Heart left ventricle (tissue), 16 donors: ENCODE results near the gene NAALADL2. TPM values are rescaled to one million over a fixed set of nuclear protein-coding genes. Genes with fewer than 3 reads are reported as not detected.

Source experiments
- ATAC-seq, 4 donors: fragments of 200-7000 bp; cut with Tn5 transposase; one replicate each; pipeline ENCODE4 v1.9.1; 2020 to 2022; ENCODE audit warnings: moderate library complexity in 4 of 4, mild to moderate bottlenecking in 3 of 4, moderate number of reproducible peaks in 1 of 4
- DNase-seq, 5 donors: peaks; one replicate each; pipeline ENCODE4 v3.0.0-alpha.2; 2020
- H3K27ac ChIP-seq, 12 donors: fragments of 200-600 bp; sonication (generic) in 4 of 12; one replicate each; pipeline versions ENCODE4 v1.5.0 to v1.8.0; 2016 to 2022; ENCODE audit warnings: mild to moderate bottlenecking in 2 of 12
- H3K27me3 ChIP-seq, 9 donors: fragments of 200-600 bp; sonication (generic) in 2 of 9; one replicate each; pipeline versions ENCODE4 v1.5.1 to v1.8.0; 2016 to 2022; ENCODE audit warnings: mild to moderate bottlenecking in 3 of 9
- H3K36me3 ChIP-seq, 9 donors: fragments of 200-600 bp; sonication (generic) in 2 of 9; one replicate each; pipeline versions ENCODE4 v1.5.0 to v1.8.0; 2018 to 2022; ENCODE audit warnings: mild to moderate bottlenecking in 2 of 9
- H3K4me1 ChIP-seq, 12 donors: fragments of 200-600 bp; sonication (generic) in 4 of 12; one replicate each; pipeline versions ENCODE4 v1.5.0 to v1.8.0; 2016 to 2022; ENCODE audit warnings: mild to moderate bottlenecking in 3 of 12
- H3K4me3 ChIP-seq, 12 donors: fragments of 200-600 bp; sonication (generic) in 4 of 12; one replicate each; pipeline versions ENCODE4 v1.5.0 to v1.8.0; 2017 to 2022; ENCODE audit warnings: mild to moderate bottlenecking in 9 of 12, moderate library complexity in 4 of 12
- H3K9me3 ChIP-seq, 12 donors: fragments of 200-600 bp; sonication (generic) in 4 of 12; one replicate each; pipeline versions ENCODE4 v1.5.0 to v1.8.0; 2016 to 2022; ENCODE audit warnings: mild to moderate bottlenecking in 1 of 12
- CTCF ChIP-seq, 12 donors: fragments of 200-600 bp; sonication (generic) in 4 of 12; IDR thresholded peaks; one replicate each; pipeline versions ENCODE4 v1.5.0 to v1.8.0; 2018 to 2022; ENCODE audit warnings: antibody characterized with exemption in 12 of 12, mild to moderate bottlenecking in 5 of 12
- POLR2A ChIP-seq, 2 donors: fragments of 450-650 bp; IDR thresholded peaks; one replicate each; pipeline ENCODE4 v1.6.1; 2017; ENCODE audit warnings: antibody characterized with exemption in 2 of 2, mild to moderate bottlenecking in 2 of 2, moderate library complexity in 2 of 2
- WGBS, 4 donors: extraction: QIAGEN DNeasy Blood & Tissue Kit in 2 of 4; methylation state at CpG; one replicate each; pipeline versions ENCODE4 v1.1.5 to v1.1.7; 2013 to 2018; 5-methylcytosine and 5-hydroxymethylcytosine counted together
- intact Hi-C, 10 donors: fragments of 100-400 bp; cut with DNase I; formaldehyde crosslinking; loops; one replicate each; pipeline versions ENCODE4 v1.11.1 to v1.14.2; 2022
- polyA plus RNA-seq, 2 donors: library from polyadenylated mRNA; stranded (reverse); fragments of 200-250 nt; gene quantifications; one replicate each; pipeline ENCODE4 v1.2.3, GENCODE V29; 2013
- total RNA-seq, 9 donors: library from RNA; depleted of rRNA in 2 of 9; stranded (reverse); fragments of >200 nt in 2 of 9; fragmentation: NEBNext Ultra II Directional in 3 of 9; extraction: Animal tissue kit (Norgen Biotek cat#: 25700) in 3 of 9; gene quantifications; one replicate each; pipeline versions ENCODE4 v1.1.0 to v1.2.4, GENCODE V29; 2016 to 2023
- donor health status: ischemic (EF 13 %, LVEDD 7.1; RV severe dilation, severe dysfunction).
- donor health status: healthy with polysubstance abuse.
- donor health status: DM: no; HTN: yes; CAD: no.
- donor health status: DM: no; HTN: no; CAD: no.
- donor health status: ischemic (EF 25% LVEDD 6.9; RV normal size, moderate dysfunction).
- donor health status: ischemic (EF 25% LVEDD 5.7; RV mildly dilated, moderate dysfunction).
- donor health status: healthy.
- donor health status: DM: yes; HTN: yes; CAD: no.
- donor health status: ischemic (EF 35%, LVEDD 5.7; RV mildly dilated, moderate dysfunction).
- donor health status: nonischemic (EF 11% LVEDD 7.7; RV severe dilation, severe dysfunction).
- donor health status: DM: yes; HTN: yes; CAD: no.
- donor health status: PGD.
- donor health status: ischemic (EF 29% LVEDD 5.4; RV normal size, mild dysfunction).
- donor health status: nonischemic (EF 23%, LVEDD 6.1; RV moderate dilation, normal function).

Gene NAALADL2
- total and polyA plus RNA-seq, 11 donors, result 0.23 to 8.5 (median 3.0) TPM

- Histone ChIP-seq H3K36me3 (no peaks in the 10 kb centered on the region), H3K4me1 (no peaks in the 10 kb centered on the region), H3K4me3 (no peak overlapping the region), H3K27me3 (no peaks in the 10 kb centered on the region), H3K9me3 (peaks cover 0 to 9% (median 0%) of the 10 kb centered on the region in 12 donors), H3K27ac (no peak overlapping the region)
- intact Hi-C loops, result no loop called here
- TF ChIP-seq POLR2A (IDR thresholded peaks at IDR 0.05) (no peak), CTCF (IDR thresholded peaks at IDR 0.05) (no peak)
- ATAC-seq (no peak), DNase-seq (no peak)
- WGBS, 4 donors, result 71 to 90% (median 88%) methylated on average over 3 of the region's 3 CpGs
Measured at GRCh38 chr3:175186511-175186910, 327.4 kb downstream of the NAALADL2 start.

- DNase-seq, result no peak
- TF ChIP-seq POLR2A (IDR thresholded peaks at IDR 0.05) (no peak), CTCF (IDR thresholded peaks at IDR 0.05) (no peak)
- H3K9me3 ChIP-seq, result peaks cover 0 to 9% (median 0%) of the 10 kb centered on the region in 12 donors
- peak in 1 of 4 donors; percentile 53 for ATAC-seq
- H3K27me3 ChIP-seq, result no peaks in the 10 kb centered on the region
- H3K4me1 ChIP-seq, result no peaks in the 10 kb centered on the region
- H3K27ac ChIP-seq, result no peak overlapping the region
- no peak overlapping the region for H3K4me3 ChIP-seq
- intact Hi-C loops, result no loop called here
- WGBS, 4 donors, result 78 to 85% (median 81%) methylated on average over 2 of the region's 2 CpGs
- H3K36me3 ChIP-seq, result no peaks in the 10 kb centered on the region
Measured at GRCh38 chr3:175187586-175187985, 328.5 kb downstream of the NAALADL2 start.

GRCh38 chr3:175192536-175192935, 333.4 kb downstream of the NAALADL2 start:
- ATAC-seq, result no peak
- 49 to 61% (median 52%) methylated on average over 3 of the region's 3 CpGs for WGBS, 4 donors
- Histone ChIP-seq H3K9me3 (peaks cover 0 to 11% (median 0%) of the 10 kb centered on the region in 12 donors), H3K27me3 (no peaks in the 10 kb centered on the region), H3K4me1 (peaks cover 0 to 12% (median 0%) of the 10 kb centered on the region in 12 donors), H3K36me3 (no peaks in the 10 kb centered on the region), H3K27ac (no peak overlapping the region), H3K4me3 (no peak overlapping the region)
- DNase-seq, result no peak
- TF ChIP-seq CTCF (IDR thresholded peaks at IDR 0.05) (no peak), POLR2A (IDR thresholded peaks at IDR 0.05) (no peak)
- intact Hi-C loops, result no loop called here

GRCh38 chr3:175193815-175194518, 334.8 kb downstream of the NAALADL2 start:
- no peak overlapping the region for H3K27ac ChIP-seq
- H3K9me3 ChIP-seq, result peaks cover 0 to 11% (median 0%) of the 10 kb centered on the region in 12 donors
- ATAC-seq (no peak), DNase-seq (no peak)
- H3K36me3 ChIP-seq, result no peaks in the 10 kb centered on the region
- 73 to 83% (median 82%) methylated on average over 4 of the region's 4 CpGs for WGBS, 4 donors
- no peak overlapping the region for H3K4me3 ChIP-seq
- intact Hi-C loops, result no loop called here
- TF ChIP-seq CTCF (IDR thresholded peaks at IDR 0.05), result no peak
- H3K27me3 ChIP-seq, result no peaks in the 10 kb centered on the region
- H3K4me1 ChIP-seq, result peaks cover 0 to 12% (median 0%) of the 10 kb centered on the region in 12 donors
